ENCODE measurements around the gene LAIR2.

Gene LAIR2

DNA sequence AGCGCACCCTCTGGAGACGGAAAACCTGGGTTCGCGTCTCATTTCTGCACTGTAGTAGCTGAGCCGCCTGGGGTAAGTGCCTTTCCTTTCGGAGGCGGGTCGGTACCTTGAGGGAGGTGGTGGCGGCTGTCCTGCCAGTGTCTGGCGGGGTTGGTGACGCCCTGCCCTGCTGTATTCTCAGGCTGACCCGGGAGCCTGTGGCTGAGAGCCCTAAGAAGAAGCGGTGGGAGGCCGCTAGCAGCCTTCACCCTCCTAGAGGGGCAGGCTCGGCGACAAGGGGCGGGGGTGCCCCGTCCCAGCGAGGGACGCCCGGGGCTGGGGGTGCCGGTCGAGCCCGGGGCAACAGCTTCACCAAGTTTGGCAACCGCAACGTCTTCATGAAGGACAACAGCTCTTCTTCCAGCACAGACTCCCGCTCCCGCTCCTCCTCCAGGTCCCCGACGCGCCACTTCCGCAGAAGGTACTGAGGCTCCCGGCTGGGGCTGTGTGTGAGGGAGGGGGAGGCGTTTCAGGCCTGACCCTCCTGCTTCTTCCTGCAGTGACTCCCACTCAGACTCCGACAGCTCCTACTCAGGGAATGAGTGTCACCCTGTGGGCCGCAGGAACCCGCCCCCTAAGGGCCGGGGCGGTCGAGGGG, 46.7 kb upstream of the LAIR2 start:
- no peaks in the 10 kb centered on the region for H3K9me3 ChIP-seq (ENCODE audit: insufficient read depth, low read length, severe bottlenecking)
- no peak for TF ChIP-seq EZH2 (IDR thresholded peaks at IDR 0.05; ENCODE audit: borderline replicate concordance, low read depth, low read length, severe bottlenecking)
- TF ChIP-seq, protein P1, sequence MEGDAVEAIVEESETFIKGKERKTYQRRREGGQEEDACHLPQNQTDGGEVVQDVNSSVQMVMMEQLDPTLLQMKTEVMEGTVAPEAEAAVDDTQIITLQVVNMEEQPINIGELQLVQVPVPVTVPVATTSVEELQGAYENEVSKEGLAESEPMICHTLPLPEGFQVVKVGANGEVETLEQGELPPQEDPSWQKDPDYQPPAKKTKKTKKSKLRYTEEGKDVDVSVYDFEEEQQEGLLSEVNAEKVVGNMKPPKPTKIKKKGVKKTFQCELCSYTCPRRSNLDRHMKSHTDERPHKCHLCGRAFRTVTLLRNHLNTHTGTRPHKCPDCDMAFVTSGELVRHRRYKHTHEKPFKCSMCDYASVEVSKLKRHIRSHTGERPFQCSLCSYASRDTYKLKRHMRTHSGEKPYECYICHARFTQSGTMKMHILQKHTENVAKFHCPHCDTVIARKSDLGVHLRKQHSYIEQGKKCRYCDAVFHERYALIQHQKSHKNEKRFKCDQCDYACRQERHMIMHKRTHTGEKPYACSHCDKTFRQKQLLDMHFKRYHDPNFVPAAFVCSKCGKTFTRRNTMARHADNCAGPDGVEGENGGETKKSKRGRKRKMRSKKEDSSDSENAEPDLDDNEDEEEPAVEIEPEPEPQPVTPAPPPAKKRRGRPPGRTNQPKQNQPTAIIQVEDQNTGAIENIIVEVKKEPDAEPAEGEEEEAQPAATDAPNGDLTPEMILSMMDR (IDR thresholded peaks at IDR 0.05; ENCODE audit: borderline replicate concordance, extremely low read depth, low read length, poor library complexity, severe bottlenecking): no peak
- H3K4me2 ChIP-seq (ENCODE audit: insufficient read depth, low read length): no peak overlapping the region
- peaks cover 60% of the 10 kb centered on the region for H3K79me2 ChIP-seq (ENCODE audit: insufficient read depth, low read length)
- peaks cover 97% of the 10 kb centered on the region for H4K20me1 ChIP-seq (ENCODE audit: insufficient read depth, low read length)
- peaks cover 98% of the 10 kb centered on the region for H3K36me3 ChIP-seq (ENCODE audit: insufficient read depth, low read length)
- H3K9ac ChIP-seq (ENCODE audit: low read depth, low read length): no peak overlapping the region
- no peak overlapping the region for H2AFZ ChIP-seq (ENCODE audit: low read depth, low read length)
- no peak overlapping the region for H3K4me3 ChIP-seq (ENCODE audit: low read depth in 1 of 2, low read length in 2 of 2)
- H3K4me1 ChIP-seq (ENCODE audit: insufficient read depth, low read length): peaks cover 17% of the 10 kb centered on the region
- no peak for ATAC-seq (ENCODE audit: insufficient read depth, low read depth)
- H3K27ac ChIP-seq (ENCODE audit: low read length): no peak overlapping the region
- H3K27me3 ChIP-seq (ENCODE audit: insufficient read depth, low read length, poor library complexity): no peaks in the 10 kb centered on the region
- DNase-seq: no peak

DNA sequence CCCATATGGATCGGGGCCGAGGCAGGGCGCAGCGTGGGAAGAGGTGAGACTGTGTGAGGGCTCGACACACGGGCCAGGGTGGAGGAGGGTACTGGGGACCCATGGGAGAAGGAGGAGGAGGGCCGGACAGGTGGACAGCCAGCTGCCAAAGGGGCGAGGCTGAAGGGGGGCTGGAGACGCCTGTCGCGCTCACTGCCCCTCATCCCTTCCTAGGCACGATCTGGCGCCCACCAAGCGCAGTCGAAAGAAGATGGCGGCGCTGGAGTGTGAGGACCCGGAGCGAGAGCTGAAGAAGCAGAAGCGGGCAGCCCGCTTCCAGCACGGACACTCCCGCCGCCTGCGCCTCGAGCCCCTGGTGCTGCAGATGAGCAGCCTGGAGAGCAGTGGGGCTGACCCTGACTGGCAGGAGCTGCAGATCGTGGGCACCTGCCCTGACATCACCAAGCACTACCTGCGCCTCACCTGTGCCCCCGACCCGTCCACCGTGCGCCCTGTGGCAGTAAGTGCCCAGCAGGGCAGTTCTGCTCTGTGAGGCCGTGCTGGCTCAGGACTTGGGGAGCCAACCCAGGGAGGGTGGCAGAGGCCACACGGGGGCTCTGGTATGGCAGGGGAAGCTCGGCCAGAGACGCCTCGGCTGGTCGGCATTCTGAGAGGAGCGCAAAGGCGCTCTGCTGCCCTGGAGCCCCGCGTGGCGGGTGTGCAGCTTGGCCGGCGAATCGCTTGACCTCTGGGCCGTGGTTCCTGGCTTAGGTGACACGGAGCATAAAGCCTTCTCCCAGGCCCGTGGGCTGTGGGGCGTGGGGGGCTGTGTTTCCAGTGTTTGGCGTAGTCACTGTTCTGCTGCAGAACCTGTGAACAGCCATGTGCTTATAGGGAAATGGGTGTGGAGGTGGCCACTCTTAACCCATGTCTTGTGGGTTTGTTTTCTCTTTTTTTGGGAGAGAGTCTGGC, 45.9 kb upstream of the LAIR2 start:
- H3K27me3 ChIP-seq (ENCODE audit: insufficient read depth, low read length, poor library complexity): no peaks in the 10 kb centered on the region
- ATAC-seq (ENCODE audit: insufficient read depth, low read depth): no peak
- no peaks in the 10 kb centered on the region for H3K9me3 ChIP-seq (ENCODE audit: insufficient read depth, low read length, severe bottlenecking)
- DNase-seq: no peak
- H4K20me1 ChIP-seq (ENCODE audit: insufficient read depth, low read length): peaks cover 97% of the 10 kb centered on the region
- H3K79me2 ChIP-seq (ENCODE audit: insufficient read depth, low read length): peaks cover 53% of the 10 kb centered on the region
- H3K27ac ChIP-seq (ENCODE audit: low read length): no peak overlapping the region
- no peak overlapping the region for H3K4me3 ChIP-seq (ENCODE audit: low read depth in 1 of 2, low read length in 2 of 2)
- TF ChIP-seq, protein P1 (IDR thresholded peaks at IDR 0.05; ENCODE audit: borderline replicate concordance, extremely low read depth, low read length, poor library complexity, severe bottlenecking): no peak
- TF ChIP-seq EZH2 (IDR thresholded peaks at IDR 0.05; ENCODE audit: borderline replicate concordance, low read depth, low read length, severe bottlenecking): no peak
- no peak overlapping the region for H3K9ac ChIP-seq (ENCODE audit: low read depth, low read length)
- H3K4me2 ChIP-seq (ENCODE audit: insufficient read depth, low read length): no peak overlapping the region
- peaks cover 9% of the 10 kb centered on the region for H3K4me1 ChIP-seq (ENCODE audit: insufficient read depth, low read length)
- no peak overlapping the region for H2AFZ ChIP-seq (ENCODE audit: low read depth, low read length)
- peaks cover 98% of the 10 kb centered on the region for H3K36me3 ChIP-seq (ENCODE audit: insufficient read depth, low read length)

DNA sequence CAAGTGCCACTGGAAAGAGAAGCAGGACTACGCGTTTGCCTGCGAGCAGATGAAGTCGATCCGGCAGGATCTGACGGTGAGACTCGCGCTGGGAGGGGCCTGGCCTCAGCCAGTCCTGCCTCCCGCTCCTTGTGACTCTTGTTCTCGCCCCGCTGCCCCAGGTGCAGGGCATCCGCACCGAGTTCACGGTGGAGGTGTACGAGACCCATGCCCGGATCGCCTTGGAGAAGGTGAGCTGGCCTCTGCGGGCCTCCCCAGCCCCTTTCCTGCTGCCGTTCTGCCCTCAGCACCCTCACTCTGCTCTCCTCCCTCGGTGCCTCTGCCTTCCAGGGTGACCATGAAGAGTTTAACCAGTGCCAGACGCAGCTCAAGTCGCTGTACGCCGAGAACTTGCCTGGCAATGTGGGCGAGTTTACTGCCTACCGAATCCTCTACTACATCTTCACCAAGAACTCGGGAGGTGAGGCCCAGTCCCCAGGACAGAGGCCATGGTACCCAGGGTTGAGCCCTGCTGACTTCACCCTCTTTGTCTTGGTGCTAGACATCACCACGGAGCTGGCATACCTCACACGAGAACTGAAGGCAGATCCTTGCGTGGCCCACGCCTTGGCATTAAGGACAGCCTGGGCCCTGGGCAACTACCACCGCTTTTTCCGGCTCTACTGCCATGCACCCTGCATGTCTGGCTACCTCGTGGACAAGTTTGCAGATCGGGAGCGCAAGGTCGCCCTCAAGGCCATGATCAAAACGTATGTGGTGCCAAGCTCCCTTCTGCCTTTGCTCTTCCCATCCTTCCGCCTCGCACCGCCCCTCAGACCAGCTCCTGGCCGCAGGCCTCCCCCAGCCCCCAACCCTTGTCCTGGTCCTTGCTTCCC, 44.6 kb upstream of the LAIR2 start:
- peaks cover 95% of the 10 kb centered on the region for H4K20me1 ChIP-seq (ENCODE audit: insufficient read depth, low read length)
- H3K27ac ChIP-seq (ENCODE audit: low read length): no peak overlapping the region
- no peaks in the 10 kb centered on the region for H3K4me1 ChIP-seq (ENCODE audit: insufficient read depth, low read length)
- H3K36me3 ChIP-seq (ENCODE audit: insufficient read depth, low read length): peaks cover 97% of the 10 kb centered on the region
- H3K4me3 ChIP-seq (ENCODE audit: low read depth in 1 of 2, low read length in 2 of 2): no peak overlapping the region
- H3K9ac ChIP-seq (ENCODE audit: low read depth, low read length): no peak overlapping the region
- no peaks in the 10 kb centered on the region for H3K27me3 ChIP-seq (ENCODE audit: insufficient read depth, low read length, poor library complexity)
- no peak overlapping the region for H3K4me2 ChIP-seq (ENCODE audit: insufficient read depth, low read length)
- DNase-seq: no peak
- ATAC-seq (ENCODE audit: insufficient read depth, low read depth): no peak
- no peaks in the 10 kb centered on the region for H3K9me3 ChIP-seq (ENCODE audit: insufficient read depth, low read length, severe bottlenecking)
- H2AFZ ChIP-seq (ENCODE audit: low read depth, low read length): no peak overlapping the region
- TF ChIP-seq EZH2 (IDR thresholded peaks at IDR 0.05; ENCODE audit: borderline replicate concordance, low read depth, low read length, severe bottlenecking): no peak
- TF ChIP-seq, protein P1 (IDR thresholded peaks at IDR 0.05; ENCODE audit: borderline replicate concordance, extremely low read depth, low read length, poor library complexity, severe bottlenecking): no peak
- H3K79me2 ChIP-seq (ENCODE audit: insufficient read depth, low read length): peaks cover 39% of the 10 kb centered on the region
